GM19351 (cell line): ENCODE results near the gene ZDHHC15.
"Not testable (repeated sequence)": the region's sequence is repeated elsewhere in the genome, so short reads cannot be mapped to it uniquely, and the experiment has no call there.

Experiments
- ATAC-seq: cut with Tn5 transposase; IDR thresholded peaks from one replicate; pipeline ENCODE4 v1.9.1; 2021; ENCODE audit warnings: mild to moderate bottlenecking, moderate library complexity; ENCODE audit not compliant: unreplicated experiment

The ZDHHC15 gene

GRCh38 chrX:75522565-75523431 lies at the start of gene ZDHHC15:
TSS of gene ZDHHC15 (minus strand) at chrX:75523037. CDS start at chrX:75523024, 13 bp downstream.
- peak; percentile 80 for ATAC-seq

GRCh38 chrX:75560544-75560943 lies 37.7 kb upstream of the ZDHHC15 start:
- ATAC-seq: not testable (repeated sequence)

DNA sequence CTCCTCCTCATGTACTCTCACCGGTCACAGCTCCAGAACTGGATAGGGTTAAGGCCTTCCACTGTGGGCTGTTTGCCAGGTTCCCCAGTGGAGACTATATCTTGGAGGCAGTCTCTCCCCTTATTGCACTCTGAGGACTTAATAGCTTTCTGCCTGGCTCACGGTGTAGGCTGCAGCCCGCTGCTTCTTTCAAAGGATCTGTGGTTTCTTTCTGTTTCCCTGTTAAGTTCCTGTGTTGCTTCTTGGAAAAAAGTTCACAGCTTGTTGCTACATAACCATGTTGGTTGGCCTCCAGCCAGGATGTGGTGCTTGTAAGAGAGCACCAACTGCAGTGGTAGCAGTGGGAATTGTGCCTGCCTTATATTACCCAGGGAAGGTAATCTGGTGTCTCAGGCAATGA lies 24.9 kb upstream of the ZDHHC15 start:
- no peak for ATAC-seq

DNA sequence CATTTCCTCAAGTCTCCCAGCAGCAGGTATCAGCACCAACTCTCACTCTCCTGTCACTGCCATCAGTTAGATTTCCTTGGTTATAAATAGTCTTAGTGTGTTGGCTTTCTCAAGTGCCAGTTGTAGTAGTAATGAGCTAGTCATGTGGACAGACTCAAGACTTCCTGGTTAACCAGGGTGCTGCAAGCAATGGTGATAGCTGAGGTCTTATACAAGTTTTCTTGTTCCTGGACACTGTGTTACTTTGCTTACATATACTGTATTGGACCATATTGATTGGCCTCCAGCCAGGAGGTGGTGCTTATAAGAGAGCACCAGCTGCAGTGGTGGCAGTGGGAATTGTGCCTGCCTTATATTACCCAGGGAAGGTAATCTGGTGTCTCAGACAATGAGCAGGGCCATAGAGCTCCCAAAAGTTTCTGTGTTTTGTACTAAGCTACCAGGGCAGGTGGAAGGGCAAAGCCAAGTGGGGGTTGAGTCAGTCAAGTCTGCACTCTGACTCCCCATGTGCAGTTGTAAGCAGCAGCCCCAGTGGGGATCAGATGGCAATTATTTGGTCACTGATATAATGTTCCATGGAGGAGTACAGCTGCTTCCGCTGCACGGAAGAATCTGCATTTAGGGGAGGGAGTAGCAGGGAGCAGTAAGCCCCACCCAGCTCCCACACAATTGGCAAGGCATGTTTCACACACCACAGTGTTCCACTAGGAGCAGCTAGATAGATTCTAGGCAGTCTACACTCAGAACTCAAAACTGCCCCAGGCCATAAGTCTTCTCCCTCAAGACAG lies 24.1 kb upstream of the ZDHHC15 start:
- ATAC-seq: no peak

DNA sequence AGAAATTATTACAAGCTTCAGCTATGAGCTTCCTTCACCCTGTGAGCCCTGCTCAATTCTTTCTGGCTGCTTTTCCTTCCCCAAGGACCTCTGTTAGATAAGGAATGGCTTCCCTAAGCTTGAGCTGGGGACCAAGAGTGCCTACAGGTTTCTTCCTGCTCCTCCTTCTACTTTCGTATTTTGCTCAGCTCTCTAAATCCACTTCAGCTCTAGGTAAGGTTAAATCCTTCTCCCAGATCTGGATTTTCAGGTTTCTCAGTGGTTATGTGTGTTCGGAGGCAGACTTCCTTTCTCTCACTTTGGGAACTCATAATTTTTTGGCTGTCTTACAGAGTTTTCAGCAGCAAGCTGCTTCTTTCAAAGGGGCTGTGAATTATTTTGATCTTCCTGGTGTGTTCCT lies 21.9 kb upstream of the ZDHHC15 start:
- no peak for ATAC-seq

DNA sequence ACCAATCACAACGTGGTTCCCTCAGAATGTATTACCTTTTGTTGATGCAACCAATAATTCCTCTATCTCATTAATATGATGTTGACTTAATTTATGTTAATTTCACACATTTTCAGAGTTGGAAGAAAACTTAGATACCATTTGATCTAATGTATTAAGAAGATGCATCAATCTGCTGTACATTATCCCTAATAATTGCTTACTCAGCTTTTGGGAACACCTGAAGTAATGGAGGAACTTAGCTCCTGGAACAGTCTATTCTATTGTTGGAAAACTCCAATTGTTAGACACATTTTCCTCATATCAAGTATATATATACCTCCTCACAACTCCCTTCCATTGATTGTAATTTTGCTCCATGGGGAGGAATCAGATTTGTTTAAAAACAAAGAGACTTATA lies 38.9 kb downstream of the ZDHHC15 start:
- no peak for ATAC-seq

- ATAC-seq: not testable (repeated sequence)
Measured at GRCh38 chrX:75461780-75462179, 61.1 kb downstream of the ZDHHC15 start.

GRCh38 chrX:75421688-75422230 lies 101.1 kb downstream of the ZDHHC15 start:
- no peak for ATAC-seq

DNA sequence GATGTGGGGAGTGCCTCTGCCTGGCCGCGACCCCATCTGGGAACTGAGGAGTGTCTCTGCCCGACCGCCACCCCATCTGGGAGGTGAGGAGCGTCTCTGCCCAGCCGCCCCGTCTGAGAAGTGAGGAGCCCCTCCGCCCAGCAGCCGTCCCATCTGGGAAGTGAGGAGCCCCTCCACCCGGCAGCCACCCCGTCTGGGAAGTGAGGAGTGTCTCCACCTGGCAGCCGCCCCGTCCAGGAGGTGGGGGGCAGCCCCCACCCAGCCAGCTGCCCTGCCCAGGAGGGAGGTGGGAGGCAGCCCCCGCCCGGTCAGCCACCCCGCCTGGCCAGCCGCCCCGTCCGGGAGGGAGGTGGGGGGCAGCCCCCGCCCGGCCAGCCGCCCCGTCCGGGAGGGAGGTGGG lies 115.7 kb downstream of the ZDHHC15 start:
- ATAC-seq: not testable (repeated sequence)

DNA sequence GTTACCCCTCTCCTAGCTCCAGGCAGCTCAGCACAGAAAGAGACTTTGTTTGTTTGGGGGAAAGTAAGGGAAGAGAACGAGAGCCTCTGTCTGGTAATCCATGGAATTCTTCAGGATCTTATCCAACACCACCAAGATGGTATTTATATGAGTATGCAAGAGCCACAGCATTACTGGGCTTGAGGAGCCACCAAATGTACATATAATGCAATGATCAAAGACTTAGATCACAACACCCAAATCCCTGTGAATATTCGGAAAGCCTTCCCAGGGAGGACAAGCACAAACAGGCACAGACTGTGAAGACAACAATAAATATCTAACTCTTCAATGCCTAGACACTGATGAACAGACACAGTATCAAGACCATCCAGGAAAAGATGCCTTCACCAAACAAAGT lies 132.4 kb downstream of the ZDHHC15 start:
- ATAC-seq: no peak

GRCh38 chrX:75369721-75370120 lies 153.1 kb downstream of the ZDHHC15 start:
- no peak for ATAC-seq

DNA sequence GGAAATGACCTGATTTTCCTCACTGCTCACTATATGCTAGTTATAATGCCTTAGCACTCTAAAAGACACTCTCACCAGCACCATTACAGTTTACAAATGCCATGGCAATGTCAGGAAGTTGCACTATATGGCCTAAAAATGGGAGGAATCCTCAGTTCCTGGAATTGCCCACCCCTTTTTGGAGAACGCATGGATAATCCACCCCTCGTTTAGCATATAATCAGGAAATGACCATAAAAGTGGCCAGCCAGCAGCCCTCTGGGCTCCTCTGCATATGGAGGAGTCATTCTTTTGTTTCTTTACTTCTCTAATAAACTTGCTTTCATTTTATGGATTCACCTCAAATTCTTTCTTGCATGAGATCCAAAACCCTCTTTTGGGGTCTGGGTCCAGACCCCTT lies 156.0 kb downstream of the ZDHHC15 start:
- ATAC-seq: no peak

GRCh38 chrX:75365243-75365975 lies 157.4 kb downstream of the ZDHHC15 start:
- ATAC-seq: no peak

- ATAC-seq: no peak
Measured at GRCh38 chrX:75361788-75362187, 161.0 kb downstream of the ZDHHC15 start.

DNA sequence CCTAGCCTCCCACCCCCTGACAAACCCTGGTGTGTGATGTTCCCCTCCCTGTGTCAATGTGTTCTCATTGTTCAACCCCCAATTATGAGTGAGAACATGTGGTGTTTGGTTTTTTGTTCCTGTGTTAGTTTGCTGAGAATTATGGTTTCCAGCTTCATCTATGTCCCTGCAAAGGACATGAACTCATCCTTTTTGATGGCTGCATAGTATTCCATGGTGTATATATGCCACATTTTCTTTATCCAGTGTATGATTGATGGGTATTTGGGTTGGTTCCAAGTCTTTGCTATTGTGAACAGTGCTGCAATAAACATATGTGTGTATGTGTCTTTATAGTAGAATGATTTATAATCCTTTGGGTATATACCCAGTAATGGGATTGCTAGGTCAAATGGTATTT lies 174.2 kb downstream of the ZDHHC15 start:
- ATAC-seq: not testable (repeated sequence)

DNA sequence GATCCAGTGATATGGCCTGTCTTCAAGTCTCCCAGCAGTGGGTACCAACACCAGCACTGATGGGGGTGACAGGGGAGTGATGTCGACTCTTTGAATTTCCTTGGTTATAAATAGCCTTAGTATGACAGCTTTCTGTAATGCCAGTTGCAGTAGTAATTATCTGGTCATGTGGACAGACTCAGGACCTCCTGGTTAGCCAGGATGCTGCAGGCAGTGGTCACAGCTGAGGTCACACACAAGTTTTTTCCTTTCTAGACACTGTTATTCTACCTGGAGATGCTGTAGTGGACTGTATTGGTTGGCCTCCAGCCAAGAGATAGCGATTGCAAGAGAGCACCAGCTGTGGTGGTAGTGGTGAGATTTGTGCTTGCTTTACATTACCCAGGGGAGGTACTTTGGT lies 185.3 kb downstream of the ZDHHC15 start:
- no peak for ATAC-seq

DNA sequence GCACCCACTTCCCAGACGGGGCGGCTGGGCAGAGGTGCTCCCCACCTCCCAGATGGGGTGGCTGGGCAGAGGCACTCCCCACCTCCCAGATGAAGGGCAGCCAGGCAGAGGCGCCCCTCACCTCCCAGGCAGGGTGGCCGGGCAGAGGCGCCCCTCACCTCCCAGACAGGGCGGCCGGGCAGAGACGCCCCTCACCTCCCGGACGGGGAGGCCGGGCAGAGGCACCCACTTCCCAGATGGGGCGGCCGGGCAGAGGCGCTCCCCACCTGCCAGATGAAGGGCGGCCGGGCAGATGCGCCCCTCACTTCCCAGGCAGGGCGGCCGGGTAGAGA lies 187.7 kb downstream of the ZDHHC15 start:
- ATAC-seq: no peak

DNA sequence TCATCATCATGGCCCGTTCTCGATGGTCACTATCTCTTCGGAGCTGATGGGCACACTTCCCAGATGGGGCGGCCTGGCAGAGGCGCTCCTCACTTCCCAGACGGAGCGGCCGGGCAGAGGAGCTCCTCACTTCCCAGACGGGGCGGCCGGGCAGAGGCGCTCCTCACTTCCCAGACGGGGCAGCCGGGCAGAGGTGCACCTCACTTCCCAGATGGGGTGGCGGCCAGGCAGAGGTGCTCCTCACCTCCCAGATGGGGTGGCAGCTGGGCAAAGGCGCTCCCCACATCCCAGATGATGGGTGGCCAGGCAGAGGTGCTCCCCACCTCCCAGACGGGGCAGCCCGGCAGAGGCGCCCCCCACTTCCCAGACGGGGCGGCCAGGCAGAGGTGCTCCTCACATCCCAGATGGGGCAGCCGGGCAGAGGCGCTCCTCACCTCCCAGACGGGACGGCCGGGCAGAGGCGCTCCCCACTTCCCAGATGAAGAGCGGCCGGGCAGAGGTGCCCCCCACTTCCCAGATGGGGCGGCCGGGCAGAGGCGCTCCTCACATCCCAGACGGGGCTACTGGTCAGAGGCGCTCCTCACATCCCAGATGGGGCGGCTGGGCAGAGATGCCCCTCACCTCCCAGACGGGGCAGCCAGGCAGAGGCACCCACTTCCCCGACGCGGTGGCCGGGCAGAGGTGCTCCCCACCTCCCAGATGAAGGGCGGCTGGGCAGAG lies 188.3 kb downstream of the ZDHHC15 start:
- not testable (repeated sequence) for ATAC-seq

DNA sequence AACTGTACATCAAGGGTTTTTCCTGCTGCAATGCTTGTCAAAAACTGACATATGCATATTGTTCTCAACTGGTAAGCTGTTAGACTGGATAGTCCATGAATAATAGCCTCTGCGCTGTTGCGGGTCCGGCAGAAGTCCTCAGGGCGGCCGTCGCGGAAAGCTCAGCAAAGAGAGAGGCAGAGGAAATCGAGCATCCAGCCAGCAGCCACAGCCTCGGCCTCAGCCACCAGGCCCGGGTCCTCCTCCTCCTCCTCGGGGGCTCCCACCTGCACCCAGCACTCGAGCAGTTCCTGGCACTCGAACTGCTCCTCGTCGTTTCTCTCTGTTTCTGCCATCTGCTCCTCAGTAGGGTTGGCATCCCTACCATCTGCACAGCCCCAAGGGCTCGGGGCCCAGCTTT lies 195.2 kb downstream of the ZDHHC15 start:
- no peak for ATAC-seq
